H54 (cell line): ENCODE measurements around the gene DPP6.

Experiments used
- DNase-seq: peaks from one replicate; pipeline ENCODE4 v3.0.0; 2011; ENCODE audit warnings: low spot score, mixed read lengths; ENCODE audit not compliant: insufficient read length
- FAIRE-seq: peaks from 3 replicates; lab custom pipeline; 2011; peaks lifted over from hg19 to GRCh38; lab: Jason Lieb, UNC
- POLR2A ChIP-seq: IDR thresholded peaks from 2 replicates; pipeline ENCODE4 v1.6.1; 2011; ENCODE audit warnings: low read depth, mild to moderate bottlenecking, low read length

Gene DPP6

DNA sequence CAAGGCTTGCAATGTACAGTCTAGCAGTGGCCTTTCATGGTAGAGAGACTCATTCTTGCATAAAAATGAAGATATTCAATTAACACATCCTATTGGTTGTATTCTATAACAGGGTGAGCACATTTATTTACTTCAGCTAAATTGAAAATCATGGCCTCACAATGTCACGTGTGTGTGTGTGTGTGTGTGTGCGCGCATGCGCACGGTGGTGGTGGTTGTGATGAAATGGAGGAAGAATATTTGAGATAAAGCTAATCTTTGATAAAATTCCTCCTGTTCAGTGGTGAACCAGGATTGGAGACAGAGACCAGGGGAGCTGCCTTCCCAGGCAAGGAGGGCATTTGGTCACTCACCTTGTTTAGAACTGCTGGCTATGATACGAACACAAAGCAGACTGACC lies 199.8 kb downstream of the DPP6 start:
- DNase-seq (no peak), FAIRE-seq (no peak)
- no peak for TF ChIP-seq POLR2A

DNA sequence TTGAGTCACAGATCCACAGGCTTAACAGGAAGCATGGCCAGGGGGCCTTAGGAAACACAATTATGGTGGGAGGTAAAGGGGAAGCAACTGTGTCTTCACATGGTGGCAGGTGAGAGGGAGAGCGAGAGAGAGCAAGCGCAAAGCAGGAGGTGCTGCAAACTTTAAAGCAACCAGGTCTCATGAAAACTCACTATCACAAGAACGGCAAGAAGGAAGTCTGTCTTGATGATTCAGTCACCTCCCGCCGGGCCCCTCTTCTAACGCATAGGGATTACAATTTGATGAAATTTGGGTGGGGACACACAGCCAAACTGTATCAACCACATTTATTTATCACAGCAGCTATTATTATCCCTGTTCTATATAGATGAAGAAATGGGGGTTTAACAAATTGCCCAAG lies 201.6 kb downstream of the DPP6 start:
- no peak for FAIRE-seq
- no peak for DNase-seq
- TF ChIP-seq POLR2A, result no peak

DNA sequence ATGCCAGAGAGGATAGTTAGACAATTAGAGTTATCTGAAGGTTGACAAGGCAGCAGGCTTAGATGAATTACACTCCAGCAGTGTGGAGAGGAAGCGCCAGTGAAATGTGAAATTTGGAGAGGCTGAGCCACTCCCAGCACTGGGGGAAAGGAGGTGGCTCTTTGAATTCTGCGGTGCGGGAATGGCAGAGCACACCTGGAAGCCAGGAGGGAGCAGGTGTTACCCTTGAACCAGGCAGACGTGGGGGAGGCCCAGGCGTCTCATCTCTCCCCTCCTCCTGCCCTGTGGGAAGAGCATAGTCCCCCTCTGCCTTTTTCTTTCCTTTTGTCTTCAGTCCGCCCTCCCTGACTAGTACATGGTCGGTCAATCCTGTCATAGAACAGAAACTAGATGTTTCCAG lies 203.1 kb downstream of the DPP6 start:
- FAIRE-seq (no peak), DNase-seq (no peak)
- TF ChIP-seq POLR2A, result no peak

DNA sequence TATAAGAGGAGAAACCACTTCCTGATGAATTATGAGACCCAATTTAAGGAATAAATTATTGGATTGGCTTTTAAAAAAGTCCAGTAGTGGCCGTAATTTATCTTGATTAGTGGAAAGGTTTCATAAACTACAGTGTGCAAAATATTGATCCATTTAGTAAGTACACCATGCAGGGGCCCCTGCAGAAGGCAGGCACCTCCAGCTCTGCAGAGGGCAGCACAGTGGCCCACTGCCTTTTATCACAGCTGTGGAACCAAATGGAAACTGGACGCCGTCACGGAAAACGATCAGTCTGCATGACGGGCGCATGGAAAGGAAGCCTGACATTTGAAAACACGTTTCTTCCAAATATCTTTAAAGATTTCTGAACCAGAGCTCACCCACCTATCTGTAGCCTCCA lies 204.0 kb downstream of the DPP6 start:
- no peak for FAIRE-seq
- no peak for DNase-seq

DNA sequence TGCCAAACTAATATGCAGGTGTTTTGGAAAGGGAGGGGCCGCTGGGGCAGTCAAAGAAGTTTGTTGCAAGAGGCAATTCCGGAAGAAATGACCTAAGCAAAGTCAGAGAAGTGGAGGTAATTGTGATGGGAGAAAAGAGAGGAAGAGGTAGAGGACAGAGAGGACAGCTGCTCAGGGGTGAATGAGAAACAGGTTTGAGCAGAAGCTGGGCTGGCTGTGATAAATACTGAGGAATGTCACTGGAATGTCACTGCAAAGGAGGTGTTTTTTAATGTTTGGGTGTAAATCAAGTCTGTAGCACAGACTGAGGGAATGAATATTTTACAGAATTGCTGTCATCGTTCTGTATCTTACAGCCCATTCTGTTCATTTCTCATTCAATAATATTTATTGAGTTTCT lies 207.2 kb downstream of the DPP6 start:
- DNase-seq (no peak), FAIRE-seq (no peak)
- no peak for TF ChIP-seq POLR2A

More for the DNA sequence above, 204.0 kb downstream of the DPP6 start:
- no peak for TF ChIP-seq POLR2A

DNA sequence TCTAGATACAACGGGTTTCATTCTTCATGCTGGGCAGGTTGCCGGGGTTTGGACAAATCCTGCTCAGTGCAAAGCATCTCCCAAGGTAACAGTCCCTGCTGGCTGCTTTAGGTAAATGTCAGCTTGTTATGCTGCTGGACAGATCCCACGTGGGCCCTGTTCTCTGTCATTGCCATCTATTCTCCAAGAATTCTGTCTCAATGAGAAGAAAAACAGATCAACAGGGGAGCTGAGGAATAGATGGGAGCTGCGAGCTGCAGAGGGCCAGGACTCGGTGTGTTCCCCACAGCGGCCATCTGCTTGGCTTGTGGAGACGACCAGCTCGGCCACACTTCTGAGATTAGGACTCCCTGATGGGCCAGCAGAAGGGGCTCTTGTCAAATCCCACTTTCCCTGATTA lies 235.2 kb downstream of the DPP6 start:
- DNase-seq, result no peak
- no peak for FAIRE-seq
- no peak for TF ChIP-seq POLR2A

DNA sequence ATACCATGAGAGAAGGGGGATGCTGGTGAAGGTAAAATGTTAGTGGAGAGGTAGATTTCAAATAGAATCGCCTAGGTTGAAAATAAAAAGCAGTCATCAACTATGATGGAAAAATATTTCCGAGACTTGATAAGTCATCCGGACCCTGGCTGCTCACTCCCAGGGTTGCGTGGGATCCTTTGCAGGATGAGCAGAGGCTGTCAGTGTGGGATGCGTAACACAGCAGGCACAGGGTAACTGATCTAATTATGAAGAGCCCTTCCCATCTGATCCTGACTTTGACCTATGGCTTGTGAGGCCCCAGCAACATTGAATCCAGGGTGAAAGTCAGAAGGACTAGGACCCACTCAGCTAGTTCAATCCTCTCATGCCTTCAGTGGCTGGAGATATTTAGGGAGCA lies 236.9 kb downstream of the DPP6 start:
- DNase-seq, result no peak
- TF ChIP-seq POLR2A, result no peak
- FAIRE-seq, result no peak

DNA sequence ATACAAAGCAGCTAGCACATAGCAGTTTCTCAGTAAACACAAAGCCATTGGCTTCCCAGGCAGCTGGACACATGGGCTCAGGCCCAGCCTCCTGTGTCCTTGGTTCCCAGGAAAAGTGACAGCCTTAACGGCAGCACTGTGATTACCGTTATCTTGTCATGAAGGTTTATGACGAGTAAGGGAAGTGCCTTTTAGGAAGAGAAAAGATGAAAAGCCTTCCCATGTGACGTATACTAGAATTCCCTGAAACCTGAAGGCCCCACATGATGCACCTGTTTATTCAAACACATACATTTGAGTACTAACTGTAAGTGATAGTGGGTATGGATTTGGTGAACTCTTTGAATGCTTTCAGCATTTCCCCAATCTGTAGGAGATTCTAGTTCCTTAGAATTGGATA lies 244.2 kb downstream of the DPP6 start:
- FAIRE-seq, result no peak
- TF ChIP-seq POLR2A, result no peak
- no peak for DNase-seq

DNA sequence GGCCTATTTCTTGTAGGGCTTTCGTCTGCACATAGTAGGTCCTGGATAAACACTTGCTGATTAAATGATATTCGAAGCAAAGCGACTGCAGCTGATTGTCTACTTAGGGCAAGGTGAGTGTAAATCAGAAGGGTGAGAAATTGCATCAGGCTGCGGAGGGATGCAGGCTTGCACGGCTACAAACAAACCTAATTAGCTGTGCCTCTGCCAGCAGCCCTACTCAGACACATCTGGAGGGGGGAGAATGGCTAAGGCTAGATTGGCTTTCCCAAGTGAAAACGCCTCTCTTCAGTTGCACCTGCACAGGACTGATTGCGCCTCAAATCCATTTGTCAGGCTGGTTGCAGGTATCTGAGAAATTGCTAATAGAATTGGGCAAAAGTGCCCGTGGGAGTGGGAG lies 247.5 kb downstream of the DPP6 start:
- TF ChIP-seq POLR2A, result no peak
- no peak for DNase-seq
- no peak for FAIRE-seq

DNA sequence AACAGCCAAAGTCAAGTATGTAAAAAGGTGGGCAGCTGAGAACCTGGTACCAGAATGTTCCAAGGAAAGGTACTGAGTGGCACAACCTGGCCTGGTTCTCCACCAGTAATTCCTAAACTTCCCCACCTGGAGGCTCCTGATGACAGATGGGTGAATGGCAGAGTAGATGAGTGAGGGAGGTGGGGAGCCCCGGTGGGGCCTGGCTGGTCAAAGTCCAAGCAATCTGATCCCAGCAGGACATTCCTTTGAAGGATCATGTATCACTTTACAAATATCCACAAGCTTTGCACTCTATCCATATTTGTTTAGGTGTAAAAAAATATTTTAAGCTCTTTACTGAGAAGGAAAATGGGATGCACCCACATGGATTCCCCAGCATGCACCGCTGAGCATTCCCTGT lies 250.2 kb downstream of the DPP6 start:
- FAIRE-seq (no peak), DNase-seq (no peak)
- TF ChIP-seq POLR2A, result no peak

DNA sequence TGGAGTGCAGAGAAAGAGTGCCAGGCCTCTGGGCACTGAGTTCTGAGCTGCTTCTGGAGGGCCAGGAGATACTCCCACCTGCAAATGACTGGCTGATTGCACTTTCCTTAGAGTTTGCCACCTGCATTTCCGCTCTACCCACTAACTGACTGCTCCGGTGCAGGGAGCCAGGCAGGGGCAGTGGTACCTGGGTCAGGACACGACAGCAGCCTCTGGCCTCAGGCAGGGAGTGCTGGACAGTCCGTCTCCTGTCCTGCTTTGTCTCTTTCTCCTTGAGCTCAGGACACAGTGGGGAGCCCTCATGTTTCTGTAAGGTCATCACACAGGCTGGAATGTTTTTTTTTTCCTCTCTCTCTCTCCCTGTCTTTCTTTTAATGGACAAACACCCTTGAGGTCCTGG lies 252.0 kb downstream of the DPP6 start:
- no peak for FAIRE-seq
- DNase-seq, result no peak
- no peak for TF ChIP-seq POLR2A

DNA sequence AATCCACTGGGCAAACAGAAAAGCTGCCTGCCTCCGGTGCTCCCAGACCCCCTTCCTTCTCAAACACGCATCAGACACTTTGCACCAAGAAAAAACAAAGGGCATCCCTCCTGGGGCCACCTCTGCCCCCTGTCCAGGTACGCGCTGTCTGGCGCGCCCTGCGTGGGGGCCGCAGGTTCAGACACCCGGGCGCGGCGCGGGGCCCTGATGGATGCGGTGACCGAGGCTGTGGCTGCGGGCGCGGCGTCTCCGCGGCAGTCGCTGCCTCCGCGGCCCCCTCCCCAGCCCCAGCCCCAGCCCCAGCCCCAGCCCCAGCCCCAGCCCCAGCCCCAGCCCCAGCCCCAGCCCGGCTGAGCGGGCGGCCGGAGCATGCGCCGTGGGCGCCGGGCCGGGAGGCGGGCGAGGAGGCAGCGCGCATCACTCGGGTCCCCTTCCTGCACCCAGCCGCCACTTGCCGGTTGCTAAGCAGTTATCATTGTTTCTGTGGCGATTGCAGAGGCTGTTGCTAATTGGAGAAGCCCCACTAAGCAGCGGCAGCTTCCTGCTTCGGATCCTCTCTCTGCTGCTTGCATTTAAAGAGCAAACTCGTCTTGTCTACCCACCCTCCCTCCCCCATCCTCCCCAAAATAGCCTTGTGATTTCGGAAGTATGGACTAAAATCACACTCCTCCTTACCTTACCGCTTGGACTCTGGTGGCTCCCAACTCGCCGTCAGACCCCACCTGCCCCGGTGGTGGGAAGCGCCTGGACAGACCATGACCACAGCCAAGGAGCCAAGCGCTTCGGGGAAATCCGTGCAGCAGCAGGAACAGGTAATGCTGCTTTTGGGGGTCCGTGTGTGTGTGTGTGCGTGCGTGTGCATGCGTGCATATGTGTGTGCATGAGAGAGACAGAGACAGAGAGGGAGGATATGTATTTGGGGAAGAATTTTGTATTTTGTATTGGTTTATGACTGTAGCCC lies 252.8 kb downstream of the DPP6 start:
- DNase-seq (no peak), FAIRE-seq (no peak)
- no peak for TF ChIP-seq POLR2A

DNA sequence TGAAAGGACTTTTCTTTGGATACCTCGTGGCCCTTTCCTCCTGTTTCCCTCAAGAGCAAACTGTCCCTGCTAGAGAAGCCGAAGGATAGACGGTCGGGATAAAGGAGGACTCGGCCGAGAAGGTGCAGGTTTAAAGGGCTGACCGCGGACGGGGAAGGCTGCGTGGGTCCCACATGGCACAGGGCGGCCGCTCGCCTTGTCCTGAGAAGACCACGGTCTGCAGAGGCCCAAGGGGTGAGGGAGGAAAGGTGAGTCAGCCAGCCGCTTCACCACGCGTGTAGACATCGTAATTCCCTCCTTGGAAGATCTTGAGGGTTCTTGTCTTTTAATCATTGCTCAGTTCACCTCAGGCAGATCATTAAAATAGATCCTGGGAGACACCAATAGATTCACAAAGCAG lies 253.8 kb downstream of the DPP6 start:
- TF ChIP-seq POLR2A, result no peak
- FAIRE-seq (no peak), DNase-seq (no peak)

DNA sequence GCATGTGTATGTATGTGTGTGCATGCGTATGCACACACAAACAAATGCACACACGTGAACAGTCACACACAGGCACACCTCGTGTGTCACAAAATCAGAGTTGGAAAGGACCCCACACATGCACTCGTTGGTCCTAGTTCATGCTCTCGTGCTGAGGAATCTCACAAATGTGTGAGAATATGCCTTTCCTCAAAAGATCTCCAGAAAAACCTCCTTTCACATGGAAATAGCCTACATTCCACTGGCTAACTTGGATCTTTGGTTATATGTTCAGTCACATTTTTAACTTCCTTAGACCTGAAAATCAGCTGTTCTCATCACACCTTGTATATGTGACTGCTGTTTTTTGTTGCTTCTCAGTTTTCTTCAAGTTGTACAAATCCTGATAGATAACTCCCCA lies 256.7 kb downstream of the DPP6 start:
- DNase-seq (no peak), FAIRE-seq (no peak)
- TF ChIP-seq POLR2A, result no peak

DNA sequence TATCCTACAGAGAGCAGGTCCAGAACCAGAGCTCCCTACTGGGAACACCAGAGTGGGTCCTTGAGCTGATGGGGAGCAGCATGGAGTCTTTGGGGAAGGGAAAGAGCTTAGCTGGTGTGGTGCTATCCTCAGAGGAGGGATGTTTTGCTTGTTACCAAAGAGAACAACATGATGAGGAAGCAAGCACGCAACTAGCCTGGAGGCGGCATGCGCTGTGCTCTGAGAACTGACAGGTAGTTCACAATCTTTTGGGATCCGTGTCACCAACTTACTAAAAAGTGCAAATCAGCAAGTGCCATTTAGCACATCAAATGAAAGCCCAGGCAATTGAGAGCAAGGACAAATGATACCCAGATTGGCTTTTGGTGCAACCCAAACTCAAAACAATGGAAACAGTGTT lies 257.9 kb downstream of the DPP6 start:
- no peak for FAIRE-seq
- TF ChIP-seq POLR2A, result no peak
- DNase-seq, result no peak
